Breast epithelium (tissue), 3 donors: ENCODE measurements around the gene P2RX1.

ENCODE experiments used
- CTCF ChIP-seq, 3 donors: fragments of 450-650 bp; IDR thresholded peaks; one replicate each; pipeline ENCODE4 v1.5.1; 2016 to 2017; ENCODE audit warnings: antibody characterized with exemption in 3 of 3, mild to moderate bottlenecking in 3 of 3, moderate library complexity in 3 of 3
- POLR2A ChIP-seq: fragments of 450-650 bp; IDR thresholded peaks from one replicate; pipeline ENCODE4 v1.6.1; 2016; ENCODE audit warnings: antibody characterized with exemption, mild to moderate bottlenecking, moderate library complexity
- POLR2AphosphoS5 ChIP-seq, 3 donors: sonication (generic); formaldehyde crosslinking; IDR thresholded peaks; one replicate each; pipeline ENCODE4 v1.6.1; 2017; ENCODE audit warnings: antibody characterized with exemption in 3 of 3

DNA sequence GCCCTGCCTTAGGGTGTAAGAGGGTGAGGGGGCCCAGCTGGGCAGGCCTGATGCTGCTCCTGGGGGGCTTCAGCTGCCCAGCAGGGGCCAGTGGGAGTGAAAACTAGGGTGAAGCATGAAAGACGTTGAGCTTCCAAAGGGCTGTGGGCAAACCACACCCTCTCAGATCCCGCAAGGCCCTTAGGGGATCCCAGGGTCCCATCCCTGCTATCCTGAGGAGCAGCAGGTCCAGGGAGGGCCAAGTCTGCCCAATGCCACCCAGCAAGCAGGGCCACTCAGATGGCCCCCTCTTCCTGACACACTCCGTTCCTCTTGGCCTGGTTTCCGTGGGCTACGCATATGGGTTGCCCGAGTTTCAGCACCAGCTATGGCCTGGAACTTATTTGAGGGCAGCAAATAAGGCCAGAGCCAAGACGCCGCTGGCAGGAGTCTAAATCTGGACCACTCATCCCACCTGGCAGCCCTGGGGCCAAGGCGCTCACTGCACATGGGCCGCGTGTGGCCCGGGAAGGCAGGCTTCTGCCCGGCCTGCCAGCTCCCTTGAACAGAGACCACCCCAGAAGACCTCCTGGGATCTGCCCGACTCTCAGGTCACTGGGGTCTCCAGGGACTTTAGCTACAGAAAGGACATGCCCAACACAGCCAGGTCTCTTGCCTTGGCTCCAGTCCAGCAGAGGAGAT, 43.8 kb upstream of the P2RX1 start:
- TF ChIP-seq POLR2AphosphoS5 (IDR thresholded peaks at IDR 0.05): no peak
- no peak for TF ChIP-seq CTCF (IDR thresholded peaks at IDR 0.05)
- no peak for TF ChIP-seq POLR2A
